ENCODE data around the gene CTNNA1.
"Not testable (repeated sequence)": the region's sequence is repeated elsewhere in the genome, so short reads cannot be mapped to it uniquely, and the experiment has no call there.

CTNNA1 gene

GRCh38 chr5:138755084-138755748 lies 2.0 kb downstream of the CTNNA1 start:
- in situ Hi-C loops (cut with MboI; ENCODE audit: low sequenced_read_pairs), result no loop called here

DNA sequence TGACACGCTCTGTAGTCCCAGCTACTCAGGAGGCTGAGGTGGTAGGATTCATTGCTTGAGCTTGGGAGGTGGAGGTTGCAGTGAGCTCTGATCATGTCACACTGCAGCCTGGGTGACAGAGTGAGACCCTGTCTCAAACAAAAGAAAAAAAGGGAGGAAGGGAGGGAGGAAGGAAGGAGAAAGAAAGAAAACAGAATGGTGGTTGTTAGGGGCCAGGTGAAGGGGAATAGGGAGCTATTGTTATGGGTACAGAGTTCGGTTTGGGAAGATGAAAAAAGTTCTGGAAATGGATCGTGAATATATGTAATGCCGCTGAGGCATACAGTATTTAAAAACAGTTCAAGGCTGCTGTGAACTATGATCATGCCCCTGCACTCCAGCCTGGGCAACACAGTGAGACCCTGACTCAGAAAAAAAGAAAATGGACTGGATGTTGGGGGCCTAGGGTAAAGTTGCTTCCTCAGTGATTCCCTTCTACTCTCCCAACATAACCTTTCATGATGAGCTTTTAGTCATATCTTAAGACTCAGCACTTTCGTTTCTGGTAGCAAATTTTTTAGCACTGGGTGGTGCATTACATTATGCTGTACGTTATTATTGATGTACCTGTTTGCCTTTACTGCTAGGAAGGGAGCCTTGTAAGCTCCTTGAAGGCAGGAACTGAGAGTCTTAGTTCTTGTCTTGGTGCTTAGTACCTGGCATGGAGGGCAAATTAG lies 4.0 kb downstream of the CTNNA1 start:
- in situ Hi-C loops (cut with MboI; ENCODE audit: low sequenced_read_pairs), result no loop called here

- in situ Hi-C loops (cut with MboI; ENCODE audit: low sequenced_read_pairs), result no loop called here
Observed at GRCh38 chr5:138760448-138761110, 7.4 kb downstream of the CTNNA1 start.

- in situ Hi-C loops (cut with MboI; ENCODE audit: low sequenced_read_pairs), result not testable (repeated sequence)
Observed at GRCh38 chr5:138761115-138761514, 7.9 kb downstream of the CTNNA1 start.

- in situ Hi-C loops (cut with MboI; ENCODE audit: low sequenced_read_pairs), result not testable (repeated sequence)
Observed at GRCh38 chr5:138761670-138762069, 8.4 kb downstream of the CTNNA1 start.

GRCh38 chr5:138762110-138762509 lies 8.9 kb downstream of the CTNNA1 start:
- in situ Hi-C loops (cut with MboI; ENCODE audit: low sequenced_read_pairs), result no loop called here

DNA sequence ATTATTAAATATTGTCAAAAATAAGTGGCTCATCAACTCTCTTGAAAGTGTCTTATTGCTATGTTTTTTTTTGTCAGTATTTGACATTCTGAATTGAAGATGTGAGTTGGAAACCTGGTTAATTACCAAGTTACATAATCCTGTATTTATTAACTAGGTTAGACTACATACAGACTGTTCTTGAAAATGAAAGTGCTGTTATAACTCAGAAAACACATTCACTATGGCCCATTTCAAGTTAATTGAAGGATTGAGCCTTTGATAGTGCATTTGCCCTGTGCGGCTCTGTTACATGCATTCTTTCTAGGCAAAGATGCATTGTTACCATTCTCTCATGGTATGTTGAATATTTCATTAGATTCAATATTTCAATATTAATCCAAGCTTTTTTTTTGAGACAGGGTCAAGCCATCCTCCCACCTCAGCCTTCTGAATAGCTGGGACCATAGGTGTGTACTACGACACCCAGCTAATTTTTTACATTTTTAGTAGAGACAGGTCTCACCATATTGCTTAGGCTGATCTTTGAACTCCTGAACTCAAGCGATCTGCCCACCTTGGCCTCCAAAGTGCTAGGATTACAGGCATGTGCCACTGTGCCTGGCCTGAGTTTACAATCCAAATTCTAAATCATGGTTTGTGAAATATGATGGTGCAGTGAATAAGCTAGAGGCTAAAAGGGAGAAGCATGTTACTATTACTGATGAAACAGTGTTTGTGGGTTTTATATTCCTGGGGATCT lies 10.0 kb downstream of the CTNNA1 start:
- in situ Hi-C loops (cut with MboI; ENCODE audit: low sequenced_read_pairs), result no loop called here

GRCh38 chr5:138770291-138770690 lies 17.1 kb downstream of the CTNNA1 start:
- in situ Hi-C loops (cut with MboI; ENCODE audit: low sequenced_read_pairs), result no loop called here

DNA sequence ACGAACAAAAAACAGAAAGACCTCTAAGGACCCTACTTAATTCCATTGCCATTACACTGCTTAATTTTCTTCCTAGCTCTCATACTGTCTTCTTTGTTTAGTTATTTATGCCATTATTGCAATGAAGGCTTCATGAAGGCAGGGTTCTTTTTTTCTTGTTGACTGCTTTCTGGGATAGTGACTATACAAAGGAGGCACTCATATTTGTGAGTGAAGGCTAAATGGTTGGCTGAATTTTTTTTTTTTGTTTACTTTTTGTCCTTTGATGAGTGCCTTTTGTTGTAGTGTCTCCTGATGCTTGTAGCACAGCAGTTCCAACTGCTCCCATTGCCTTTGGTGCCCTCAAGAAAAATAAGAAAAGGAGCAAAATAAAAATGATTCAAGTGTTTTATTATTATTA lies 17.8 kb downstream of the CTNNA1 start:
- in situ Hi-C loops (cut with MboI; ENCODE audit: low sequenced_read_pairs), result no loop called here

DNA sequence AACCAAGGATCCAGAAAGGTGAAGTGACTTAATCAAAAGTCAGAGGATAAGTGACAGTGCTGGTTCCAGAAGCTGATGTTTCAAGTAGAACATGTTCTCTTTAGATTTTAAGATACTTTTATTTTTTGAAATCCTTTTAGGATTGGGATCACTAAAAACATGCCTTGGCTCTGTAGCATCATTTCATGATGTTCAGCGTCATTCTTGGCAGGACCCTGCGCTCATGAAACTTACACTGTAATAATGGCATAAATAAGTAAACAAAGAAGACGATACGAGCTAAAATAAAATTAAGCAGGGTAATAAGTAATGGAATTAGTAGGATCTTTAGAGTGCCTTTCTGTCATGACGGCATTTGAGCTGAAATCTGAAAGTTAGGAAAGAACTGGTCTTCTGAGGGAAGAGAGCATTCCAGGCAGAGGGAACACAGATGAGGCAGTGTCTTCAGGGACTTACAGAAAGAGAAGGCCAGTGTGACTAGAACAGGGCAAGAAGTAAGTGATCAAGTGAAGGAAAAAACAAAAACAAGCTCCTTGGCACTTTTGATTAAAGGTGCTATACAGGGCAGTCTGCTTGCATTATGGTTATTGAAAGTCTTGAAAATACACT lies 19.9 kb downstream of the CTNNA1 start:
- in situ Hi-C loops (cut with MboI; ENCODE audit: low sequenced_read_pairs), result no loop called here

DNA sequence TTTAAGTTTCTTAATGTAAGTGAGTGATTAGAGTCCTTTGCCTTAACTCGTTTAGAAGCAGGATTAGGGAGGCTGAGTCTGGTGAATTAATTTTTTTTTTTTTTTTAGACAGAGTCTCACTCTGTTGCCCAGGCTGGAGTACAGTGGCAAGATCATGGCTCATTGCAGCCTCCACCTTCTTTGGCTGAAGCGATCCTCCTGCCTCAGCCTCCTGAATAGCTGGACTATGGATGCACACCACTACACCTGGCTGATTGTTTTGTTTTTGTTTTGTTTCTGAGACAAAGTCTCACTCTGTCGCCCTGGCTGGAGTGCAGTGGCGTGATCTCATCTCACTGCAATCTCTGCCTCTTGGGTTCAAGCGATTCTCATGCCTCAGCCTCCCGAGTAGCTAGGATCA lies 20.4 kb downstream of the CTNNA1 start:
- in situ Hi-C loops (cut with MboI; ENCODE audit: low sequenced_read_pairs), result not testable (repeated sequence)

GRCh38 chr5:138775034-138775433 lies 21.8 kb downstream of the CTNNA1 start:
- in situ Hi-C loops (cut with MboI; ENCODE audit: low sequenced_read_pairs), result no loop called here

DNA sequence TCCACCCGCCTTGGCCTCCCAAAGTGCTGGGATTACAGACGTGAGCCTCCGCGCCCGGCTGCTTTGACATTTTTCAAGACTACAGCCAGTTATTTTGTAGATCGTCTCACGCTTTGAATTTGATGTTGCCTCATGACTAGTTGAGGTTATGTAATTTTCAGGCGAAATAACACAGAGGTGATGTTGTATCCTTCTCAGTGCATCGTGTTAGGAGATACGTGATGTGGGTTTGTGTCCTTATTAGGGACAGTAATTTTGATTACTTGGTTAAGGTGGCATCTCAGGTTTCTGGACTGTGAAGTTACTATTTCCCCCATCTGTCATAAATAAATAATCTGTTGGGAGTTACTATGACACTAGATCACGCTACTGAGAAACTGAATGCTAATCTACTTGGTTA lies 25.0 kb downstream of the CTNNA1 start:
- in situ Hi-C loops (cut with MboI; ENCODE audit: low sequenced_read_pairs), result no loop called here

DNA sequence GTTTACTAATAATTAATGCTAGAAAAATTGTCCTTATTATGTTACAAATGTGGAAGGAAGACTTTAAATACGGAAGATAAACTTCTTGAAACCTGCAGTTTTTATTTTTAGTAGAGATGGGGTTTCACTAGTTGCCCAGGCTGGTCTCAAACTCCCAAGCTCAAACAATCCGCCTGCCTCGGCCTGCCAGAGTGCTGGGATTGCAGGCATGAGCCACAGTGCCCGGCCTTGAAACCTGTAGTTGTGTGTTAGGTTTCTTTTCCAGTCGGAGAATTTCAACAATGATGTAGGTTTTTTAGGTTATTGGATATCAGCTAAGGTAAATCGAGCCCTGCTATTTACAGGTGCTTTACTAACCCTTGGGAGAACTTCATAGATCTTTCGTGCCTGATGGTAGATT lies 30.8 kb downstream of the CTNNA1 start:
- in situ Hi-C loops (cut with MboI; ENCODE audit: low sequenced_read_pairs), result no loop called here

DNA sequence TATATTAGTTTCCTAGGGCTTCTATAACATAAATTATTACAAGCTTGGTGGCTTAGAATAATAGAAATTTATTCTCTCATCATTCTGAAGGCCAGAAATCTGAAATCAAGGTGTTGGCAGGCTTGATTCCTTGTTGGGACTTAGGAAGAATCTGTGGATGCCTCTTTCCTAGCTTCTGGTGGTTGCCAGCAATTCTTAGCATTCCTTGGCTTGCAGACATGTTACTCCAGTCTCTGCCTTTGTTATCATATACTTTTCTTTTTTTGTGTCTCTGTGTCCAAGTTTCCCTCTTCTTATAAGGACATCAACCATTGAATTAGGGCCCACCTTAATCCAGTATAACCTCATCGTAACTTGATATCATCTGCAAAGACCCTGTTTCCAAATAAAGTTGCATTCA lies 31.4 kb downstream of the CTNNA1 start:
- in situ Hi-C loops (cut with MboI; ENCODE audit: low sequenced_read_pairs), result no loop called here

GRCh38 chr5:138789771-138790242 lies 36.6 kb downstream of the CTNNA1 start:
- in situ Hi-C loops (cut with MboI; ENCODE audit: low sequenced_read_pairs), result no loop called here

GRCh38 chr5:138790684-138791083 lies 37.5 kb downstream of the CTNNA1 start:
- in situ Hi-C loops (cut with MboI; ENCODE audit: low sequenced_read_pairs), result no loop called here

GRCh38 chr5:138792195-138792790 lies 39.1 kb downstream of the CTNNA1 start:
- in situ Hi-C loops (cut with MboI; ENCODE audit: low sequenced_read_pairs), result no loop called here

DNA sequence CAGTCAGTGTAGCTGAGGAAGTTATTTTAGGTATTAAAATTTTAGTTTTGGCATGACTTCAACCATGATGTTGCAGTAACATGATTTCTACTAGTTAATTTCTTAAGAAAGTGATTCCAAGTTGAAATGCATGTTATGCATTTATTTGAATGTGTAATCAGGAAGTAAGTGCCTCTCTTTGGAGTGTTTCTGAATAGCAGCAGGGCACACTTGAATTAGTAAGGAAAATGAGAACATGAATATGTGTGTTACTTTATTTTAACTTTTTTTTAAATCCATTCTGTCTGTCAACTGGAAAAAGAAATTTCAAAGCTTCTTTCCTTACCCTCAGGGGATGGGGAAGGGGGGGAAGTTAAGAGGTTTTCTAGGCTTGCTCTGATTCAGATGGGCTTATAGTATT lies 40.4 kb downstream of the CTNNA1 start:
- in situ Hi-C loops (cut with MboI; ENCODE audit: low sequenced_read_pairs), result no loop called here

DNA sequence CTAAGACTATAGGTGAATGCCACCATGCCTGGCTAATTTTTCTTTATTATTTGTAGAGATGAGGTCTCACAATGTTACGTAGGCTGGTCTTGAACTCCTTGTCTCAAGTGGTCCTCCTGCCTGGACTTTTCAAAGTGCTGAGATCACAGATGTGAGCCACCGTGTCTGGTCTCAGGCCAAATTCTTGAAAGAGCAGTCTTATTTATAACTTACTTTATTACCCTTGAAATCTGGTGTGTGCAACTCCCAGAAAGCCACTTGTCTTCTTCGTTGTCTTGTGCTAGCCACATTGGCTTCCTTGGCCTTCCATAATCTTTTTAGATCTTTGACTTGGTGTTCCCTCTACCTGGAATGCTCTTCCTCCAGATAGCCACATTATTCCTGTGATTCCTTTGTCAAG lies 50.1 kb downstream of the CTNNA1 start:
- in situ Hi-C loops (cut with MboI; ENCODE audit: low sequenced_read_pairs), result no loop called here

GRCh38 chr5:138803935-138804334 lies 50.7 kb downstream of the CTNNA1 start:
- in situ Hi-C loops (cut with MboI; ENCODE audit: low sequenced_read_pairs), result no loop called here

Data from HL-60/S4 treated with retinoic acid at 250 ng/mL for 4 days and 3 days (cell line).